WI38 (cell line): ENCODE results near the gene NAT14.

Source experiments
- H3K4me3 ChIP-seq: 2 replicates; pipeline ENCODE4 v1.5.1; 2011; ENCODE audit warnings: low read depth, mild to moderate bottlenecking, control low read depth, low read length
- CTCF ChIP-seq: IDR thresholded peaks from 2 replicates; pipeline ENCODE4 v1.5.1; 2012; ENCODE audit warnings: low read depth, mild to moderate bottlenecking, control low read depth, low read length

Gene NAT14

GRCh38 chr19:55503157-55503501 lies 18.1 kb downstream of the NAT14 start:
- no peak for TF ChIP-seq CTCF
- no peak overlapping the region for H3K4me3 ChIP-seq

GRCh38 chr19:55503502-55504251 lies 18.7 kb downstream of the NAT14 start:
- H3K4me3 ChIP-seq = peak overlapping the region; percentile 57
- TF ChIP-seq CTCF = peak; percentile 95

- no peak for TF ChIP-seq CTCF
- peak overlapping the region; percentile 57; the same call in 1 of the 2 replicates for H3K4me3 ChIP-seq
Measured at GRCh38 chr19:55504252-55504603, 19.2 kb downstream of the NAT14 start.

GRCh38 chr19:55504981-55505380 lies 20.0 kb downstream of the NAT14 start:
- no peak for TF ChIP-seq CTCF

GRCh38 chr19:55508120-55508519 lies 23.1 kb downstream of the NAT14 start:
- no peak overlapping the region for H3K4me3 ChIP-seq
- TF ChIP-seq CTCF = no peak

More at GRCh38 chr19:55504981-55505380, 20.0 kb downstream of the NAT14 start:
- H3K4me3 ChIP-seq = no peak overlapping the region

GRCh38 chr19:55516878-55517620 lies 32.1 kb downstream of the NAT14 start:
- peak overlapping the region; percentile 37; the same call in 1 of the 2 replicates for H3K4me3 ChIP-seq
- peak; percentile 84 for TF ChIP-seq CTCF
